Activated CD8-positive, alpha-beta T cell treated with anti-CD3 and anti-CD28 coated beads for 36 hours (primary cell): ENCODE data around the gene COL13A1. TPM values are rescaled to one million over a fixed set of nuclear protein-coding genes. Genes with fewer than 3 reads are reported as not detected.

ENCODE experiments used
- ATAC-seq: fragments of 200-7000 bp; cut with Tn5 transposase; one replicate; pipeline ENCODE4 v1.10.0; 2021; ENCODE audit warnings: mild to moderate bottlenecking, moderate library complexity
- CTCF ChIA-PET: fragments of 350-600 bp; sonication (Branson Sonifier 250); formaldehyde crosslinking; loops from one replicate; lab custom pipeline; 2021; ENCODE audit warnings: antibody characterized with exemption; lab: Charles Lee
- POLR2A ChIA-PET: fragments of 350-600 bp; sonication (Branson Sonifier 250); formaldehyde crosslinking; loops from one replicate; lab custom pipeline; 2021; ENCODE audit warnings: antibody characterized with exemption; lab: Charles Lee
- DNase-seq: peaks from one replicate; pipeline ENCODE4 v3.0.0-alpha.2; 2020
- H3K27ac Mint-ChIP-seq: one replicate; pipeline ENCODE4 v1.8.0; 2021; ENCODE audit warnings: mild to moderate bottlenecking, mixed read lengths
- H3K27me3 Mint-ChIP-seq: one replicate; pipeline ENCODE4 v1.8.0; 2021; ENCODE audit warnings: mixed read lengths
- H3K36me3 Mint-ChIP-seq: one replicate; pipeline ENCODE4 v1.8.0; 2021; ENCODE audit warnings: low read depth, mixed read lengths
- H3K4me1 Mint-ChIP-seq: one replicate; pipeline ENCODE4 v1.8.0; 2021; ENCODE audit warnings: low read depth, mixed read lengths
- H3K4me3 Mint-ChIP-seq: one replicate; pipeline ENCODE4 v1.8.0; 2021; ENCODE audit warnings: mild to moderate bottlenecking, moderate library complexity, mixed read lengths
- H3K9me3 Mint-ChIP-seq: one replicate; pipeline ENCODE4 v1.8.0; 2021; ENCODE audit warnings: mixed read lengths
- CTCF ChIP-seq: fragments of 200-600 bp; IDR thresholded peaks from one replicate; pipeline ENCODE4 v1.8.0; 2022; ENCODE audit warnings: antibody characterized with exemption, mild to moderate bottlenecking
- intact Hi-C: fragments of 100-400 bp; cut with micrococcal nuclease; formaldehyde crosslinking; loops from one replicate; pipeline ENCODE4 v1.10.0; 2022
- total RNA-seq, 2 experiments: library from RNA; stranded (reverse); gene quantifications; one replicate each; pipeline ENCODE4 v1.2.3, GENCODE V29; 2021

The COL13A1 gene
- total RNA-seq, 2 experiments from 2014 or later = not detected

- no peak overlapping the region for H3K4me3 Mint-ChIP-seq
- H3K36me3 Mint-ChIP-seq = no peaks in the 10 kb centered on the region
- intact Hi-C loops = no loop called here
- TF ChIP-seq CTCF = no peak
- DNase-seq (no peak), ATAC-seq (no peak)
- H3K27me3 Mint-ChIP-seq = peaks cover 17% of the 10 kb centered on the region
- ChIA-PET POLR2A (interaction anchor here (0.8 kb wide), 1 partner anchor 190 kb away, joined by 3 read pairs; no protein-coding TSS in a partner anchor), CTCF (interaction anchor here (0.6 to 2.6 kb wide), 2 partner anchors 29 to 31 kb away, joined by 3 to 14 read pairs; no protein-coding TSS in a partner anchor)
- no peaks in the 10 kb centered on the region for H3K9me3 Mint-ChIP-seq
- H3K4me1 Mint-ChIP-seq = no peaks in the 10 kb centered on the region
- H3K27ac Mint-ChIP-seq = no peak overlapping the region
Observed at GRCh38 chr10:69883310-69884023, 81.8 kb downstream of the COL13A1 start.

- H3K9me3 Mint-ChIP-seq = no peaks in the 10 kb centered on the region
- ChIA-PET CTCF (interaction anchor here (0.7 to 2.6 kb wide), 3 partner anchors 17 to 75 kb away, joined by 4 to 14 read pairs (median 4); no protein-coding TSS in a partner anchor), POLR2A (interaction anchor here (0.8 kb wide), 1 partner anchor 190 kb away, joined by 3 read pairs; no protein-coding TSS in a partner anchor)
- DNase-seq (no peak), ATAC-seq (no peak)
- H3K4me3 Mint-ChIP-seq = no peak overlapping the region
- intact Hi-C loops = no loop called here
- TF ChIP-seq CTCF = no peak
- H3K27ac Mint-ChIP-seq = no peak overlapping the region
- H3K4me1 Mint-ChIP-seq = no peaks in the 10 kb centered on the region
- peaks cover 17% of the 10 kb centered on the region for H3K27me3 Mint-ChIP-seq
- H3K36me3 Mint-ChIP-seq = no peaks in the 10 kb centered on the region
Observed at GRCh38 chr10:69884024-69884367, 82.3 kb downstream of the COL13A1 start.

- H3K36me3 Mint-ChIP-seq = no peaks in the 10 kb centered on the region
- no peak overlapping the region for H3K4me3 Mint-ChIP-seq
- no peak for TF ChIP-seq CTCF
- no peaks in the 10 kb centered on the region for H3K9me3 Mint-ChIP-seq
- H3K27me3 Mint-ChIP-seq = peaks cover 11% of the 10 kb centered on the region
- no peak overlapping the region for H3K27ac Mint-ChIP-seq
- CTCF ChIA-PET = interaction anchor here (0.7 to 2.6 kb wide), 4 partner anchors 14 to 74 kb away, joined by 3 to 14 read pairs (median 4); no protein-coding TSS in a partner anchor
- ATAC-seq (no peak), DNase-seq (no peak)
- H3K4me1 Mint-ChIP-seq = no peaks in the 10 kb centered on the region
- intact Hi-C loops = no loop called here
- POLR2A ChIA-PET = no interaction called here
Observed at GRCh38 chr10:69884686-69885085, 83.0 kb downstream of the COL13A1 start.

GRCh38 chr10:69885379-69886013 is 83.8 kb downstream of the COL13A1 start:
- peak; percentile 39 for TF ChIP-seq CTCF
- DNase-seq (no peak), ATAC-seq (no peak)
- no peak overlapping the region for H3K4me3 Mint-ChIP-seq
- ChIA-PET POLR2A (no interaction called here), CTCF (interaction anchor here (1.0 to 1.3 kb wide), 2 partner anchors 15 to 16 kb away, joined by 3 to 4 read pairs; no protein-coding TSS in a partner anchor)
- no peaks in the 10 kb centered on the region for H3K4me1 Mint-ChIP-seq
- peaks cover 10% of the 10 kb centered on the region for H3K27me3 Mint-ChIP-seq
- intact Hi-C loops = no loop called here
- H3K9me3 Mint-ChIP-seq = no peaks in the 10 kb centered on the region
- no peaks in the 10 kb centered on the region for H3K36me3 Mint-ChIP-seq
- H3K27ac Mint-ChIP-seq = no peak overlapping the region
